HepG2 (cell line): Measurements from ENCODE around the gene C1S. TPM values are rescaled to one million over a fixed set of nuclear protein-coding genes. Genes with fewer than 3 reads are reported as not detected.

Experiments
- GATAD2A ChIP-seq: IDR thresholded peaks from 2 replicates; pipeline ENCODE4 v1.6.1; 2016
- HNF4G ChIP-seq, 2 experiments: sonication (generic) in 1 of 2; formaldehyde crosslinking in 1 of 2; IDR thresholded peaks; 2 replicates each; pipeline versions ENCODE4 v1.4.0 to v1.6.1; 2011 to 2020; ENCODE audit warnings: borderline replicate concordance in 2 of 2, low read depth in 2 of 2, mild to moderate bottlenecking in 2 of 2, low read length in 1 of 2, missing genetic modification reagents in 1 of 2, moderate library complexity in 1 of 2
- ISL2 ChIP-seq: sonication (generic); formaldehyde crosslinking; IDR thresholded peaks from 2 replicates; pipeline ENCODE4 v1.5.0; 2020; ENCODE audit warnings: missing genetic modification reagents
- KAT2B ChIP-seq: fragments of 150-350 bp; IDR thresholded peaks from 2 replicates; pipeline ENCODE4 v1.6.1; 2014; ENCODE audit warnings: low read depth, low read length, borderline replicate concordance
- MEF2D ChIP-seq: sonication (generic); formaldehyde crosslinking; IDR thresholded peaks from 2 replicates; pipeline ENCODE4 v1.5.1; 2020; ENCODE audit warnings: mild to moderate bottlenecking, missing genetic modification reagents
- NCOA2 ChIP-seq: sonication (generic); formaldehyde crosslinking; IDR thresholded peaks from 2 replicates; pipeline ENCODE4 v1.8.0; 2022; ENCODE audit warnings: inconsistent platforms
- NPAS2 ChIP-seq: sonication (generic); formaldehyde crosslinking; IDR thresholded peaks from 2 replicates; pipeline ENCODE4 v1.8.0; 2022; ENCODE audit warnings: mild to moderate bottlenecking, missing genetic modification reagents, borderline replicate concordance
- SAFB2 ChIP-seq: sonication (generic); formaldehyde crosslinking; IDR thresholded peaks from 2 replicates; pipeline ENCODE4 v1.5.1; 2020; ENCODE audit warnings: missing genetic modification reagents, low read depth, mild to moderate bottlenecking, borderline replicate concordance
- SIX4 ChIP-seq: sonication (generic); formaldehyde crosslinking; IDR thresholded peaks from 2 replicates; pipeline ENCODE4 v1.4.0; 2020; ENCODE audit warnings: missing genetic modification reagents
- SNAI1 ChIP-seq: sonication (generic); formaldehyde crosslinking; IDR thresholded peaks from 2 replicates; pipeline ENCODE4 v1.5.0; 2020; ENCODE audit warnings: mild to moderate bottlenecking, missing genetic modification reagents, borderline replicate concordance
- SP2 ChIP-seq: sonication (generic); formaldehyde crosslinking; IDR thresholded peaks from 2 replicates; pipeline ENCODE4 v1.5.1; 2020; ENCODE audit warnings: mild to moderate bottlenecking, missing genetic modification reagents
- SP4 ChIP-seq: sonication (generic); formaldehyde crosslinking; IDR thresholded peaks from 2 replicates; pipeline ENCODE4 v1.8.1; 2023; ENCODE audit warnings: mild to moderate bottlenecking, missing genetic modification reagents
- YEATS4 ChIP-seq: sonication (generic); formaldehyde crosslinking; IDR thresholded peaks from 2 replicates; pipeline ENCODE4 v1.4.0; 2020; ENCODE audit warnings: missing genetic modification reagents, borderline replicate concordance
- ZMYM2 ChIP-seq: sonication (generic); formaldehyde crosslinking; IDR thresholded peaks from 2 replicates; pipeline ENCODE4 v1.8.0; 2022; ENCODE audit warnings: mild to moderate bottlenecking, missing genetic modification reagents
- ZMYM4 ChIP-seq: sonication (generic); formaldehyde crosslinking; IDR thresholded peaks from 2 replicates; pipeline ENCODE4 v1.8.1; 2023; ENCODE audit warnings: mild to moderate bottlenecking, missing genetic modification reagents
- ZNF143 ChIP-seq: sonication (generic); formaldehyde crosslinking; IDR thresholded peaks from 2 replicates; pipeline ENCODE4 v1.4.0; 2020; ENCODE audit warnings: missing genetic modification reagents
- ZNF839 ChIP-seq: sonication (generic); formaldehyde crosslinking; IDR thresholded peaks from 2 replicates; pipeline ENCODE4 v1.4.0; 2020; ENCODE audit warnings: missing genetic modification reagents, mild to moderate bottlenecking, borderline replicate concordance
- polyA plus RNA-seq, 8 experiments: library from polyadenylated mRNA; depleted of rRNA in 3 of 8; stranded (reverse) in 7 of 8; unstranded in 1 of 8; fragments of >200 nt; fragmentation: Illumina TruSeq in 4 of 8; extraction: Trizol in 4 of 8; gene quantifications; 2 replicates each; pipeline versions ENCODE4 v1.2.1 to v1.2.3, GENCODE V29; 2011 to 2016; ENCODE audit warnings: low read depth in 4 of 8, missing spikeins in 1 of 8, mixed read lengths in 1 of 8; ENCODE audit not compliant: insufficient read depth in 1 of 8
- total RNA-seq, 5 experiments: library from RNA; depleted of rRNA; stranded (reverse); fragments of >200 nt; fragmentation: Illumina TruSeq; extraction: Trizol; gene quantifications; 2 replicates each; pipeline ENCODE4 v1.2.3, GENCODE V29; 2016; ENCODE audit warnings: low read depth in 1 of 5
- TF ChIP-seq, protein P1 (sequence below): sonication (generic); formaldehyde crosslinking; IDR thresholded peaks from 2 replicates; pipeline ENCODE4 v1.4.0; 2020; ENCODE audit warnings: mild to moderate bottlenecking, missing genetic modification reagents
- TF ChIP-seq, protein P2 (sequence below): sonication (generic); formaldehyde crosslinking; conservative IDR thresholded peaks from 2 replicates; pipeline ENCODE4 v1.4.0; 2020; ENCODE audit warnings: missing genetic modification reagents
- TF ChIP-seq, protein P3 (sequence below): IDR thresholded peaks from 2 replicates; pipeline ENCODE4 v1.6.1; 2012; ENCODE audit warnings: inconsistent platforms
- TF ChIP-seq, protein P4 (sequence below): sonication (generic); formaldehyde crosslinking; IDR thresholded peaks from 2 replicates; pipeline ENCODE4 v1.5.1; 2020; ENCODE audit warnings: mild to moderate bottlenecking, missing genetic modification reagents

The C1S gene
- total and polyA plus RNA-seq, 2 of the 13 experiments (the other 11 are each of a cell fraction or from before 2014, with no cell fraction given), result 14.5 to 18.2 TPM

DNA sequence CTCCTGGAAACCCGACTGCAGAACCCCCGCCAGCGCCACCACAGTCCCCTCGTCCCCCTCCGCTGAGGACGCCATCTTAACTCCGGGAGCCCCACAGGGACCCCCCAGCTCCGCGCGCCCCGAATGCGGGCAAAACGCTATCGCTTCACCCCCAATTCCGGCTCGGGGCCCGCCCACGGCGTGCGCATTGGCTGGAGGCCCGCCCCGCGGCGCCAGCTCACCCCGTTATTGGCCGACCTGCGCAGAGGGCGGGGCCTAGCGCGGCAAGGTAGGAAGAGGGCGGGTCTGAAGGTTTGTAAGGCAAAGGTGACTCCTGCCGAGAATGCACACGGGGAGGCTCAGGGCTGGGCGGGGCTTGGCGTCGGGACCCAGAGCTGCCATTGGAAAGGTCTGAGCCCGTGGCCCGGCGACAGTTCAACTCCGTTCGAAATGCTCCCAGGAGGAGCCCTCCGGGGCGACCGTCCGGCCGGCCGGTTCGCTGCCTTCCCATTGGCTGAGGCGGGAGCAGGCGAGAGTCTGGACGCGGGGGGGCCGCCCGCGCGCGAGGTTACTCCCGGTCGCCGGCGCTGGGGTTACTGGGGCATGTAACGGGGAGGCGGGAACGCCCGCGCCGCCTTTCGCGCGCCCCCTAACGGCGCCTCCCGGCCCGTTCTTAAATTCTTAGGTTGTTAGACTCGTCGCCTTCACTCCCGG is 42.0 kb upstream of the C1S start, which contains the start of gene LPCAT3 (continued):
- TF ChIP-seq, protein P1, sequence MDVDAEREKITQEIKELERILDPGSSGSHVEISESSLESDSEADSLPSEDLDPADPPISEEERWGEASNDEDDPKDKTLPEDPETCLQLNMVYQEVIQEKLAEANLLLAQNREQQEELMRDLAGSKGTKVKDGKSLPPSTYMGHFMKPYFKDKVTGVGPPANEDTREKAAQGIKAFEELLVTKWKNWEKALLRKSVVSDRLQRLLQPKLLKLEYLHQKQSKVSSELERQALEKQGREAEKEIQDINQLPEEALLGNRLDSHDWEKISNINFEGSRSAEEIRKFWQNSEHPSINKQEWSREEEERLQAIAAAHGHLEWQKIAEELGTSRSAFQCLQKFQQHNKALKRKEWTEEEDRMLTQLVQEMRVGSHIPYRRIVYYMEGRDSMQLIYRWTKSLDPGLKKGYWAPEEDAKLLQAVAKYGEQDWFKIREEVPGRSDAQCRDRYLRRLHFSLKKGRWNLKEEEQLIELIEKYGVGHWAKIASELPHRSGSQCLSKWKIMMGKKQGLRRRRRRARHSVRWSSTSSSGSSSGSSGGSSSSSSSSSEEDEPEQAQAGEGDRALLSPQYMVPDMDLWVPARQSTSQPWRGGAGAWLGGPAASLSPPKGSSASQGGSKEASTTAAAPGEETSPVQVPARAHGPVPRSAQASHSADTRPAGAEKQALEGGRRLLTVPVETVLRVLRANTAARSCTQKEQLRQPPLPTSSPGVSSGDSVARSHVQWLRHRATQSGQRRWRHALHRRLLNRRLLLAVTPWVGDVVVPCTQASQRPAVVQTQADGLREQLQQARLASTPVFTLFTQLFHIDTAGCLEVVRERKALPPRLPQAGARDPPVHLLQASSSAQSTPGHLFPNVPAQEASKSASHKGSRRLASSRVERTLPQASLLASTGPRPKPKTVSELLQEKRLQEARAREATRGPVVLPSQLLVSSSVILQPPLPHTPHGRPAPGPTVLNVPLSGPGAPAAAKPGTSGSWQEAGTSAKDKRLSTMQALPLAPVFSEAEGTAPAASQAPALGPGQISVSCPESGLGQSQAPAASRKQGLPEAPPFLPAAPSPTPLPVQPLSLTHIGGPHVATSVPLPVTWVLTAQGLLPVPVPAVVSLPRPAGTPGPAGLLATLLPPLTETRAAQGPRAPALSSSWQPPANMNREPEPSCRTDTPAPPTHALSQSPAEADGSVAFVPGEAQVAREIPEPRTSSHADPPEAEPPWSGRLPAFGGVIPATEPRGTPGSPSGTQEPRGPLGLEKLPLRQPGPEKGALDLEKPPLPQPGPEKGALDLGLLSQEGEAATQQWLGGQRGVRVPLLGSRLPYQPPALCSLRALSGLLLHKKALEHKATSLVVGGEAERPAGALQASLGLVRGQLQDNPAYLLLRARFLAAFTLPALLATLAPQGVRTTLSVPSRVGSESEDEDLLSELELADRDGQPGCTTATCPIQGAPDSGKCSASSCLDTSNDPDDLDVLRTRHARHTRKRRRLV (CRISPR knock-in tag), result peak; percentile 67; the same call in 1 of the 2 replicates
- TF ChIP-seq HNF4G (IDR thresholded peaks at IDR 0.05; ENCODE audit: borderline replicate concordance, low read depth, low read length) (no peak), HNF4G (CRISPR knock-in tag; IDR thresholded peaks at IDR 0.05; ENCODE audit: borderline replicate concordance, low read depth) (no peak), GATAD2A (CRISPR knock-in tag) (peak; percentile 25), SP2 (CRISPR knock-in tag) (peak; percentile 86), NPAS2 (CRISPR knock-in tag) (no peak), SIX4 (no peak; the same call in 1 of the 2 replicates), ZNF839 (CRISPR knock-in tag) (no peak), NCOA2 (CRISPR knock-in tag) (no peak), SNAI1 (CRISPR knock-in tag) (0 out of 2 replicates have a peak, but pooled peaks have one; percentile 69), ISL2 (CRISPR knock-in tag) (peak; percentile 71), SP4 (peak; percentile 97), ZMYM4 (no peak), ZNF143 (CRISPR knock-in tag) (peak; percentile 60), KAT2B (no peak), ZMYM2 (CRISPR knock-in tag) (no peak), SAFB2 (CRISPR knock-in tag) (peak; percentile 49; the same call in 1 of the 2 replicates), MEF2D (CRISPR knock-in tag) (no peak), YEATS4 (peak; percentile 70; the same call in 1 of the 2 replicates)
- TF ChIP-seq, protein P2, sequence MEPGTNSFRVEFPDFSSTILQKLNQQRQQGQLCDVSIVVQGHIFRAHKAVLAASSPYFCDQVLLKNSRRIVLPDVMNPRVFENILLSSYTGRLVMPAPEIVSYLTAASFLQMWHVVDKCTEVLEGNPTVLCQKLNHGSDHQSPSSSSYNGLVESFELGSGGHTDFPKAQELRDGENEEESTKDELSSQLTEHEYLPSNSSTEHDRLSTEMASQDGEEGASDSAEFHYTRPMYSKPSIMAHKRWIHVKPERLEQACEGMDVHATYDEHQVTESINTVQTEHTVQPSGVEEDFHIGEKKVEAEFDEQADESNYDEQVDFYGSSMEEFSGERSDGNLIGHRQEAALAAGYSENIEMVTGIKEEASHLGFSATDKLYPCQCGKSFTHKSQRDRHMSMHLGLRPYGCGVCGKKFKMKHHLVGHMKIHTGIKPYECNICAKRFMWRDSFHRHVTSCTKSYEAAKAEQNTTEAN (CRISPR knock-in tag), result no peak
- TF ChIP-seq, protein P3, sequence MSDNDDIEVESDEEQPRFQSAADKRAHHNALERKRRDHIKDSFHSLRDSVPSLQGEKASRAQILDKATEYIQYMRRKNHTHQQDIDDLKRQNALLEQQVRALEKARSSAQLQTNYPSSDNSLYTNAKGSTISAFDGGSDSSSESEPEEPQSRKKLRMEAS, result peak; percentile 59; the same call in 1 of the 2 replicates
- TF ChIP-seq, protein P4, sequence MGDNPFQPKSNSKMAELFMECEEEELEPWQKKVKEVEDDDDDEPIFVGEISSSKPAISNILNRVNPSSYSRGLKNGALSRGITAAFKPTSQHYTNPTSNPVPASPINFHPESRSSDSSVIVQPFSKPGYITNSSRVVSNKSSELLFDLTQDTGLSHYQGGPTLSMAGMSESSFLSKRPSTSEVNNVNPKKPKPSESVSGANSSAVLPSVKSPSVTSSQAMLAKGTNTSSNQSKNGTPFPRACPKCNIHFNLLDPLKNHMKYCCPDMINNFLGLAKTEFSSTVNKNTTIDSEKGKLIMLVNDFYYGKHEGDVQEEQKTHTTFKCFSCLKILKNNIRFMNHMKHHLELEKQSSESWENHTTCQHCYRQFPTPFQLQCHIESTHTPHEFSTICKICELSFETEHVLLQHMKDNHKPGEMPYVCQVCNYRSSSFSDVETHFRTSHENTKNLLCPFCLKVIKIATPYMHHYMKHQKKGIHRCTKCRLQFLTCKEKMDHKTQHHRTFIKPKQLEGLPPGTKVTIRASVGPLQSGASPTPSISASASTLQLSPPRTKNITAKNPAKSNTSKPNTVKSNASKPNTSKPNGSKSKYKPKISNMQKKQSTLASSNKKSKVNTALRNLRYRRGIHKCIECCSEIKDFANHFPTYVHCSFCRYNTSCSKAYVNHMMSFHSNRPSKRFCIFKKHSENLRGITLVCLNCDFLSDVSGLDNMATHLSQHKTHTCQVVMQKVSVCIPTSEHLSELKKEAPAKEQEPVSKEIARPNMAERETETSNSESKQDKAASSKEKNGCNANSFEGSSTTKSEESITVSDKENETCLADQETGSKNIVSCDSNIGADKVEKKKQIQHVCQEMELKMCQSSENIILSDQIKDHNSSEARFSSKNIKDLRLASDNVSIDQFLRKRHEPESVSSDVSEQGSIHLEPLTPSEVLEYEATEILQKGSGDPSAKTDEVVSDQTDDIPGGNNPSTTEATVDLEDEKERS, result no peak
